ENCODE results near the gene NME4.

The NME4 gene

GRCh38 chr16:379183-379960 is 17.6 kb upstream of the NME4 start:
- Histone ChIP-seq H3K79me2 (ENCODE audit: insufficient read depth, low read length) (no peaks in the 10 kb centered on the region), H3K9ac (ENCODE audit: low read length) (no peak overlapping the region), H4K20me1 (ENCODE audit: insufficient read depth, low read length) (no peaks in the 10 kb centered on the region), H3K9me3 (ENCODE audit: low read length) (no peaks in the 10 kb centered on the region), H3F3A (ENCODE audit: insufficient read depth, low read length) (no peaks in the 10 kb centered on the region), H3K4me3 (ENCODE audit: low read depth, low read length, poor library complexity, severe bottlenecking) (no peak overlapping the region), H3K9me2 (ENCODE audit: low read depth, low read length) (no peaks in the 10 kb centered on the region), H3K36me3 (ENCODE audit: insufficient read depth, low read length) (peaks cover 21% of the 10 kb centered on the region), H2AFZ (ENCODE audit: low read length) (no peak overlapping the region), H3K4me1 (ENCODE audit: insufficient read depth, low read length, severe bottlenecking) (peaks cover 27% of the 10 kb centered on the region), H3K4me2 (ENCODE audit: low read length) (no peak overlapping the region), H3K27ac (ENCODE audit: low read depth, low read length, poor library complexity, severe bottlenecking) (no peak overlapping the region), H3K27me3 (ENCODE audit: insufficient read depth, low read length) (no peaks in the 10 kb centered on the region)
- no peak for TF ChIP-seq CTCF (IDR thresholded peaks at IDR 0.05; ENCODE audit: low read length)
- no peak for TF ChIP-seq EZH2 (IDR thresholded peaks at IDR 0.05; ENCODE audit: borderline replicate concordance, low read length)

- Histone ChIP-seq H3K9ac (ENCODE audit: low read length) (no peak overlapping the region), H3K4me2 (ENCODE audit: low read length) (peak overlapping the region; percentile 96), H4K20me1 (ENCODE audit: insufficient read depth, low read length) (no peaks in the 10 kb centered on the region), H3K27ac (ENCODE audit: low read depth, low read length, poor library complexity, severe bottlenecking) (no peak overlapping the region), H3K4me3 (ENCODE audit: low read depth, low read length, poor library complexity, severe bottlenecking) (peak overlapping the region; percentile 98), H3K79me2 (ENCODE audit: insufficient read depth, low read length) (no peaks in the 10 kb centered on the region), H3K9me3 (ENCODE audit: low read length) (no peaks in the 10 kb centered on the region), H2AFZ (ENCODE audit: low read length) (no peak overlapping the region), H3K27me3 (ENCODE audit: insufficient read depth, low read length) (no peaks in the 10 kb centered on the region), H3F3A (ENCODE audit: insufficient read depth, low read length) (no peaks in the 10 kb centered on the region), H3K4me1 (ENCODE audit: insufficient read depth, low read length, severe bottlenecking) (peaks cover 33% of the 10 kb centered on the region), H3K36me3 (ENCODE audit: insufficient read depth, low read length) (peaks cover 16% of the 10 kb centered on the region; the same call in 1 of the 2 replicates), H3K9me2 (ENCODE audit: low read depth, low read length) (no peaks in the 10 kb centered on the region)
- TF ChIP-seq EZH2 (IDR thresholded peaks at IDR 0.05; ENCODE audit: borderline replicate concordance, low read length) (no peak), CTCF (IDR thresholded peaks at IDR 0.05; ENCODE audit: low read length) (no peak)
These were observed 16.8 kb upstream of the NME4 start for GRCh38 chr16:379961-380761.

GRCh38 chr16:380762-381011 is 16.3 kb upstream of the NME4 start:
- H3F3A ChIP-seq (ENCODE audit: insufficient read depth, low read length), result no peaks in the 10 kb centered on the region
- H3K9me2 ChIP-seq (ENCODE audit: low read depth, low read length), result no peaks in the 10 kb centered on the region
- H3K36me3 ChIP-seq (ENCODE audit: insufficient read depth, low read length), result peaks cover 16% of the 10 kb centered on the region
- H4K20me1 ChIP-seq (ENCODE audit: insufficient read depth, low read length), result no peaks in the 10 kb centered on the region
- peak overlapping the region; percentile 96 for H3K4me2 ChIP-seq (ENCODE audit: low read length)
- no peak for TF ChIP-seq EZH2 (IDR thresholded peaks at IDR 0.05; ENCODE audit: borderline replicate concordance, low read length)
- TF ChIP-seq CTCF (IDR thresholded peaks at IDR 0.05; ENCODE audit: low read length), result no peak
- peak overlapping the region; percentile 97 for H3K9ac ChIP-seq (ENCODE audit: low read length)
- H3K4me3 ChIP-seq (ENCODE audit: low read depth, low read length, poor library complexity, severe bottlenecking), result peak overlapping the region; percentile 98
- H2AFZ ChIP-seq (ENCODE audit: low read length), result no peak overlapping the region
- no peaks in the 10 kb centered on the region for H3K9me3 ChIP-seq (ENCODE audit: low read length)
- no peak overlapping the region for H3K27ac ChIP-seq (ENCODE audit: low read depth, low read length, poor library complexity, severe bottlenecking)
- H3K79me2 ChIP-seq (ENCODE audit: insufficient read depth, low read length), result no peaks in the 10 kb centered on the region
- no peaks in the 10 kb centered on the region for H3K27me3 ChIP-seq (ENCODE audit: insufficient read depth, low read length)
- H3K4me1 ChIP-seq (ENCODE audit: insufficient read depth, low read length, severe bottlenecking), result peaks cover 33% of the 10 kb centered on the region

Measured in OCI-LY1 (cell line).